ENCODE results near the gene TREML4.

Gene TREML4

DNA sequence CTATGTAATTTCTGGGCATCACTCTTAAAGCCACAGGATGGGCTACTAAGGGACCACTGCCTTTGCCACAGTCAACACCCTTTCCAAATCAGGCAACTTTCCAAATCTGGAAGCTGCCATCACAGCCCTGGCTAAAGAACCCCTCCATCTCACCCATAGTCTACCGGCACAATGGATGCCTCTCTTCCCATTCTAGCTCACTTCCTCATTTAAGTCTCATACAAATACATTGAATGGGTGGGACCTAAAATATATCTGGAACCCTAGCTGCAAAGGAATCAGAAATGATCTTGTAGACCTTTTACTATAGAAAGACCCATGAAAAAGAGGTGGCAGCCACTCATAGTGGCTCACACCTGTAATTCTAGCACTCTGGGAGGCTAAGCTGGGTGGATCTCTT is 3.3 kb upstream of the TREML4 start:
- TF ChIP-seq MAX (IDR thresholded peaks at IDR 0.05; ENCODE audit: low read depth, low read length), result no peak
- TF ChIP-seq MYC (IDR thresholded peaks at IDR 0.05; ENCODE audit: low read depth, low read length), result no peak
- TF ChIP-seq POLR2A (IDR thresholded peaks at IDR 0.05; ENCODE audit: extremely low read depth, insufficient read length), result no peak
- TF ChIP-seq CTCF (IDR thresholded peaks at IDR 0.05; ENCODE audit: low read depth, low read length), result no peak

GRCh38 chr6:41226752-41227151 is 1.4 kb upstream of the TREML4 start:
- DNase-seq (ENCODE audit: low read depth), result no peak
- TF ChIP-seq MYC (IDR thresholded peaks at IDR 0.05; ENCODE audit: low read depth, low read length) (no peak), MAX (IDR thresholded peaks at IDR 0.05; ENCODE audit: low read depth, low read length) (no peak), POLR2A (IDR thresholded peaks at IDR 0.05; ENCODE audit: extremely low read depth, insufficient read length) (no peak), CTCF (IDR thresholded peaks at IDR 0.05; ENCODE audit: low read depth, low read length) (no peak)
- no peak overlapping the region for H3K4me3 ChIP-seq (ENCODE audit: low read depth, low read length)

More for the DNA sequence above, 3.3 kb upstream of the TREML4 start:
- H3K4me3 ChIP-seq (ENCODE audit: low read depth, low read length), result no peak overlapping the region
- peak; percentile 26 for DNase-seq (ENCODE audit: low read depth)

- peak; percentile 65 for DNase-seq (ENCODE audit: low read depth)
- TF ChIP-seq MAX (IDR thresholded peaks at IDR 0.05; ENCODE audit: low read depth, low read length), result no peak
- TF ChIP-seq POLR2A (IDR thresholded peaks at IDR 0.05; ENCODE audit: extremely low read depth, insufficient read length), result no peak
- TF ChIP-seq CTCF (IDR thresholded peaks at IDR 0.05; ENCODE audit: low read depth, low read length), result peak; percentile 35
- TF ChIP-seq MYC (IDR thresholded peaks at IDR 0.05; ENCODE audit: low read depth, low read length), result no peak
- no peak overlapping the region for H3K4me3 ChIP-seq (ENCODE audit: low read depth, low read length)
These were observed 467 bp downstream of the TREML4 start for GRCh38 chr6:41228616-41229015.

DNA sequence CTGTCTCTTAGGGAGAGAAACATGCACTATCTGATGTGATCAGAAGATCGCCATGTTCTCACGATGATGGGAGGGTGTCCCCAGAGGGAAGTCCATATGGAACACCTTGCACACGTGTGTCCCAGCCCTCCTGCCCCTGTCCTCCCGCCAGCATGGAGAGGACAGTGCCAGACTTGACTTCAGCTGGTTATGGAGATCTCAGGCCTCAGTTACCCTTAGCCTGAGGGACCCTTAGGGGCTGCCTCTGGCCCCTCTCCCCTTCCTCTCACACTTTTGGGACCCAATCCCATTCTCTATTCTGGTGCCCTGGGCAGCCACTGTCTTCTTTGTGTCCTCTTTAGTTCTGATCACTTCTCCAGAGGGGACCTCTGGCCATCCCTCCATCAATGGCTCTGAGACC is 1.6 kb downstream of the TREML4 start:
- TF ChIP-seq CTCF (IDR thresholded peaks at IDR 0.05; ENCODE audit: low read depth, low read length), result no peak
- no peak for TF ChIP-seq MAX (IDR thresholded peaks at IDR 0.05; ENCODE audit: low read depth, low read length)
- TF ChIP-seq POLR2A (IDR thresholded peaks at IDR 0.05; ENCODE audit: extremely low read depth, insufficient read length), result no peak
- TF ChIP-seq MYC (IDR thresholded peaks at IDR 0.05; ENCODE audit: low read depth, low read length), result no peak
- DNase-seq (ENCODE audit: low read depth), result no peak
- no peak overlapping the region for H3K4me3 ChIP-seq (ENCODE audit: low read depth, low read length)

- no peak for DNase-seq (ENCODE audit: low read depth)
- no peak for TF ChIP-seq CTCF (IDR thresholded peaks at IDR 0.05; ENCODE audit: low read depth, low read length)
- no peak for TF ChIP-seq MYC (IDR thresholded peaks at IDR 0.05; ENCODE audit: low read depth, low read length)
- TF ChIP-seq POLR2A (IDR thresholded peaks at IDR 0.05; ENCODE audit: extremely low read depth, insufficient read length), result no peak
- H3K4me3 ChIP-seq (ENCODE audit: low read depth, low read length), result no peak overlapping the region
These were observed 3.1 kb downstream of the TREML4 start for GRCh38 chr6:41231246-41231645.

- H3K4me3 ChIP-seq (ENCODE audit: low read depth, low read length), result no peak overlapping the region
- DNase-seq (ENCODE audit: low read depth), result no peak
- TF ChIP-seq MYC (IDR thresholded peaks at IDR 0.05; ENCODE audit: low read depth, low read length), result no peak
- TF ChIP-seq POLR2A (IDR thresholded peaks at IDR 0.05; ENCODE audit: extremely low read depth, insufficient read length), result no peak
- no peak for TF ChIP-seq MAX (IDR thresholded peaks at IDR 0.05; ENCODE audit: low read depth, low read length)
- TF ChIP-seq CTCF (IDR thresholded peaks at IDR 0.05; ENCODE audit: low read depth, low read length), result no peak
These were observed 4.5 kb downstream of the TREML4 start for GRCh38 chr6:41232667-41233066.

Data from NB4 (cell line).